Measurements from ENCODE around the gene ANAPC13. TPM values are rescaled to one million over a fixed set of nuclear protein-coding genes. Genes with fewer than 3 reads are reported as not detected.
A peak's percentile ranks its signal among the peaks of the same experiment; 100 is the strongest.

The ANAPC13 gene
- polyA plus RNA-seq, 1 of the 3 experiments (the other 2 are of a cell fraction): 63.5 TPM

- TF ChIP-seq MEF2A (IDR thresholded peaks at IDR 0.05; ENCODE audit: borderline replicate concordance, low read depth) (peak; percentile 77; the same call in 1 of the 2 replicates), SMC3 (IDR thresholded peaks at IDR 0.05; ENCODE audit: low read depth, low read length) (no peak), EZH2phosphoT487 (IDR thresholded peaks at IDR 0.05; ENCODE audit: borderline replicate concordance, low read depth) (no peak), FOXJ3 (CRISPR knock-in tag; IDR thresholded peaks at IDR 0.05) (no peak), JUND (IDR thresholded peaks at IDR 0.05) (peak; percentile 69), TCF12 (IDR thresholded peaks at IDR 0.05) (peak; percentile 44; the same call in 1 of the 2 replicates), ELF1 (IDR thresholded peaks at IDR 0.05) (no peak), MXI1 (IDR thresholded peaks at IDR 0.05; ENCODE audit: low read depth, low read length) (no peak)
- TF ChIP-seq, protein P1, sequence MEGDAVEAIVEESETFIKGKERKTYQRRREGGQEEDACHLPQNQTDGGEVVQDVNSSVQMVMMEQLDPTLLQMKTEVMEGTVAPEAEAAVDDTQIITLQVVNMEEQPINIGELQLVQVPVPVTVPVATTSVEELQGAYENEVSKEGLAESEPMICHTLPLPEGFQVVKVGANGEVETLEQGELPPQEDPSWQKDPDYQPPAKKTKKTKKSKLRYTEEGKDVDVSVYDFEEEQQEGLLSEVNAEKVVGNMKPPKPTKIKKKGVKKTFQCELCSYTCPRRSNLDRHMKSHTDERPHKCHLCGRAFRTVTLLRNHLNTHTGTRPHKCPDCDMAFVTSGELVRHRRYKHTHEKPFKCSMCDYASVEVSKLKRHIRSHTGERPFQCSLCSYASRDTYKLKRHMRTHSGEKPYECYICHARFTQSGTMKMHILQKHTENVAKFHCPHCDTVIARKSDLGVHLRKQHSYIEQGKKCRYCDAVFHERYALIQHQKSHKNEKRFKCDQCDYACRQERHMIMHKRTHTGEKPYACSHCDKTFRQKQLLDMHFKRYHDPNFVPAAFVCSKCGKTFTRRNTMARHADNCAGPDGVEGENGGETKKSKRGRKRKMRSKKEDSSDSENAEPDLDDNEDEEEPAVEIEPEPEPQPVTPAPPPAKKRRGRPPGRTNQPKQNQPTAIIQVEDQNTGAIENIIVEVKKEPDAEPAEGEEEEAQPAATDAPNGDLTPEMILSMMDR (IDR thresholded peaks at IDR 0.05): no peak
- TF ChIP-seq, protein P2, sequence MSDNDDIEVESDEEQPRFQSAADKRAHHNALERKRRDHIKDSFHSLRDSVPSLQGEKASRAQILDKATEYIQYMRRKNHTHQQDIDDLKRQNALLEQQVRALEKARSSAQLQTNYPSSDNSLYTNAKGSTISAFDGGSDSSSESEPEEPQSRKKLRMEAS (IDR thresholded peaks at IDR 0.05; ENCODE audit: low read depth): no peak
Observed at GRCh38 chr3:134483195-134483900, 2.4 kb downstream of the ANAPC13 start (continued).

GRCh38 chr3:134482622-134483021 is 3.2 kb downstream of the ANAPC13 start:
- ChIA-PET POLR2A (no interaction called here), CTCF (interaction anchor here (0.7 to 17.6 kb wide), 5 partner anchors 9 to 269 kb away, joined by 3 to 375 read pairs (median 8); partner anchors contain the start of gene RYK)
- Histone ChIP-seq H4K20me1 (ENCODE audit: insufficient read depth) (no peaks in the 10 kb centered on the region), H3K9ac (peak overlapping the region; percentile 68; the same call in 1 of the 2 replicates), H2AFZ (ENCODE audit: low read depth) (no peak overlapping the region), H3K4me3 (ENCODE audit: low read depth in 2 of 2, low read length in 1 of 2) (peak overlapping the region in 1 of 2 experiments; percentile 85; a peak in 1 of 4 replicates), H3K27ac (ENCODE audit: low read depth in 2 of 2, low read length in 1 of 2) (peak overlapping the region; percentile 47 to 95; a peak in 3 of 4 replicates), H3K9me2 (no peaks in the 10 kb centered on the region), H3K36me3 (replicated peaks in 1 of 2; ENCODE audit: control insufficient read depth in 1 of 2, insufficient read depth in 2 of 2, low read length in 1 of 2) (peaks cover 44 to 49% of the 10 kb centered on the region in 2 experiments), H3F3A (replicated peaks; ENCODE audit: insufficient read depth) (peaks cover 56% of the 10 kb centered on the region), H3K4me1 (ENCODE audit: control insufficient read depth in 1 of 2, insufficient read depth in 2 of 2, low read depth in 1 of 2, low read length in 1 of 2) (peaks cover 12 to 40% of the 10 kb centered on the region in 2 experiments), H3K9me3 (no peaks in the 10 kb centered on the region), H3K79me2 (ENCODE audit: insufficient read depth) (peaks cover 80% of the 10 kb centered on the region), H3K27me3 (ENCODE audit: insufficient read depth) (no peaks in the 10 kb centered on the region), H3K4me2 (peak overlapping the region; percentile 92)
- no peak for DNase-seq
- TF ChIP-seq RCOR1 (IDR thresholded peaks at IDR 0.05; ENCODE audit: low read length): no peak
- no peak for TF ChIP-seq RFX5 (IDR thresholded peaks at IDR 0.05; ENCODE audit: low read length)
- TF ChIP-seq, protein P1 (IDR thresholded peaks at IDR 0.05): no peak
- no peak for TF ChIP-seq ELF1 (IDR thresholded peaks at IDR 0.05)
- no peak for TF ChIP-seq POLR2AphosphoS5 (IDR thresholded peaks at IDR 0.05; ENCODE audit: low read depth, low read length)
- TF ChIP-seq NRF1 (IDR thresholded peaks at IDR 0.05; ENCODE audit: low read depth, low read length): no peak
- no peak for TF ChIP-seq FOXJ3 (CRISPR knock-in tag; IDR thresholded peaks at IDR 0.05)
- 95% methylated on average over 3 of the region's 3 CpGs for WGBS (ENCODE audit: low lambda C conversion rate)
